GM23338 (cell line): ENCODE data around the gene C1QTNF5. TPM values are rescaled to one million over a fixed set of nuclear protein-coding genes. Genes with fewer than 3 reads are reported as not detected.

Experiments
- ATAC-seq: fragments of 200-7000 bp; cut with Tn5 transposase; 3 replicates; pipeline ENCODE4 v1.9.1; 2020
- DNase-seq: peaks from one replicate; pipeline ENCODE4 v3.0.0-alpha.2; 2015; ENCODE audit warnings: low spot score
- H2AFZ ChIP-seq: fragments of 200-600 bp; sonication (generic); 2 replicates; pipeline ENCODE4 v1.8.0; 2016; ENCODE audit warnings: antibody characterized with exemption, mild to moderate bottlenecking, moderate library complexity
- H3F3A ChIP-seq: fragments of 200-600 bp; sonication (generic); replicated peaks from 2 replicates; pipeline ENCODE4 v1.8.0; 2017; ENCODE audit warnings: antibody characterized with exemption, mixed run types, low read depth
- H3K27ac ChIP-seq: fragments of 200-600 bp; sonication (generic); 2 replicates; pipeline ENCODE4 v1.6.1; 2016; ENCODE audit warnings: low read depth
- H3K27me3 ChIP-seq: fragments of 200-600 bp; sonication (generic); 2 replicates; pipeline ENCODE4 v1.8.0; 2016; ENCODE audit warnings: mild to moderate bottlenecking, mixed run types, moderate library complexity; ENCODE audit not compliant: insufficient read depth
- H3K36me3 ChIP-seq: fragments of 200-600 bp; sonication (generic); 2 replicates; pipeline ENCODE4 v1.8.0; 2016; ENCODE audit warnings: mild to moderate bottlenecking; ENCODE audit not compliant: insufficient read depth
- H3K4me1 ChIP-seq: fragments of 200-600 bp; sonication (generic); 2 replicates; pipeline ENCODE4 v1.8.0; 2016; ENCODE audit warnings: mild to moderate bottlenecking, moderate library complexity; ENCODE audit not compliant: insufficient read depth
- H3K4me2 ChIP-seq: fragments of 200-600 bp; sonication (generic); 2 replicates; pipeline ENCODE4 v1.7.1; 2017; ENCODE audit warnings: mixed run types
- H3K4me3 ChIP-seq: fragments of 200-600 bp; sonication (generic); 2 replicates; pipeline ENCODE4 v1.6.1; 2016; ENCODE audit warnings: mixed run types
- H3K79me2 ChIP-seq: fragments of 200-600 bp; sonication (generic); replicated peaks from 2 replicates; pipeline ENCODE4 v1.8.0; 2017; ENCODE audit warnings: mild to moderate bottlenecking; ENCODE audit not compliant: insufficient read depth
- H3K9me2 ChIP-seq: fragments of 200-600 bp; sonication (generic); 2 replicates; pipeline ENCODE4 v1.8.0; 2017; ENCODE audit not compliant: insufficient read depth
- H4K20me1 ChIP-seq: fragments of 200-600 bp; sonication (generic); replicated peaks from 2 replicates; pipeline ENCODE4 v1.8.0; 2017; ENCODE audit warnings: mild to moderate bottlenecking; ENCODE audit not compliant: insufficient read depth
- H3K27ac Mint-ChIP-seq: 2 replicates; pipeline ENCODE4 v1.8.0; 2020; ENCODE audit warnings: inconsistent platforms, mild to moderate bottlenecking, moderate library complexity, mixed read lengths
- H3K27me3 Mint-ChIP-seq: 3 replicates; pipeline ENCODE4 v1.8.0; 2022; ENCODE audit warnings: low read depth, mild to moderate bottlenecking, moderate library complexity, mixed read lengths, inconsistent platforms; ENCODE audit not compliant: insufficient read depth, poor library complexity
- H3K36me3 Mint-ChIP-seq: 3 replicates; pipeline ENCODE4 v1.8.0; 2021; ENCODE audit warnings: low read depth, mild to moderate bottlenecking, inconsistent platforms, moderate library complexity, mixed read lengths
- H3K4me1 Mint-ChIP-seq: 3 replicates; pipeline ENCODE4 v1.8.0; 2020; ENCODE audit warnings: mild to moderate bottlenecking, inconsistent platforms, mixed read lengths
- H3K4me3 Mint-ChIP-seq: 3 replicates; pipeline ENCODE4 v1.8.0; 2021; ENCODE audit warnings: moderate library complexity, mild to moderate bottlenecking, inconsistent platforms, mixed read lengths
- H3K9me3 Mint-ChIP-seq: 3 replicates; pipeline ENCODE4 v1.8.0; 2020; ENCODE audit warnings: moderate library complexity, mild to moderate bottlenecking, inconsistent platforms, mixed read lengths
- CREB1 ChIP-seq: fragments of 250-450 bp; sonication (Bioruptor Pico); IDR thresholded peaks from 2 replicates; pipeline ENCODE4 v1.5.0; 2020; ENCODE audit warnings: low read depth, mild to moderate bottlenecking, moderate library complexity
- CTCF ChIP-seq, 2 experiments: fragments of 200-600 bp in 1 of 2; sonication (generic) in 1 of 2; conservative IDR thresholded peaks; 2 replicates each; pipeline versions ENCODE4 v1.5.1 to v1.6.1; 2016 to 2017; ENCODE audit warnings: antibody characterized with exemption in 2 of 2, low read depth in 2 of 2, mild to moderate bottlenecking in 2 of 2, moderate library complexity in 1 of 2
- ETS1 ChIP-seq: IDR thresholded peaks from 2 replicates; pipeline ENCODE4 v1.6.1; 2016; ENCODE audit warnings: antibody characterized with exemption
- EZH2 ChIP-seq: fragments of 200-600 bp; sonication (generic); IDR thresholded peaks from one replicate; pipeline ENCODE4 v1.8.0; 2017; ENCODE audit warnings: antibody characterized with exemption, mild to moderate bottlenecking, low read depth; ENCODE audit not compliant: unreplicated experiment
- EZH2phosphoT487 ChIP-seq: fragments of 200-600 bp; sonication (generic); IDR thresholded peaks from one replicate; pipeline ENCODE4 v1.8.1; 2018; ENCODE audit warnings: antibody characterized with exemption; ENCODE audit not compliant: unreplicated experiment
- JUNB ChIP-seq: IDR thresholded peaks from one replicate; pipeline ENCODE4 v1.6.1; 2016; ENCODE audit warnings: antibody characterized with exemption; ENCODE audit not compliant: unreplicated experiment
- NANOG ChIP-seq: IDR thresholded peaks from 2 replicates; pipeline ENCODE4 v1.6.1; 2016; ENCODE audit warnings: antibody characterized with exemption, borderline replicate concordance
- REST ChIP-seq: IDR thresholded peaks from one replicate; pipeline ENCODE4 v1.6.1; 2018; ENCODE audit warnings: antibody characterized with exemption; ENCODE audit not compliant: unreplicated experiment
- STAT1 ChIP-seq: IDR thresholded peaks from one replicate; pipeline ENCODE4 v1.6.1; 2016; ENCODE audit warnings: antibody characterized with exemption; ENCODE audit not compliant: unreplicated experiment
- ZNF114 ChIP-seq: fragments of 250-450 bp; sonication (Bioruptor Pico); IDR thresholded peaks from 2 replicates; pipeline ENCODE4 v1.5.0; 2020; ENCODE audit warnings: mild to moderate bottlenecking, moderate library complexity
- ZNF331 ChIP-seq: fragments of 250-450 bp; sonication (Bioruptor Pico); IDR thresholded peaks from 2 replicates; pipeline ENCODE4 v1.5.0; 2020; ENCODE audit warnings: low read depth, mild to moderate bottlenecking, moderate library complexity
- polyA plus RNA-seq: library from polyadenylated mRNA; unstranded; fragments of >200 nt; fragmentation: Nextera tagmentation; extraction: Ambion mirVana; gene quantifications from 2 replicates; pipeline ENCODE4 v1.2.1, GENCODE V29; 2016
- total RNA-seq: library from RNA; depleted of rRNA; stranded (reverse); fragments of >200 nt; shearing (Covaris generic); gene quantifications from 2 replicates; pipeline ENCODE4 v1.2.3, GENCODE V29; 2014

The C1QTNF5 gene
- total and polyA plus RNA-seq, 2 experiments from 2014 or later, result 1.9 TPM

- Mint-ChIP-seq H3K36me3 (no peaks in the 10 kb centered on the region), H3K27ac (no peak overlapping the region), H3K9me3 (no peaks in the 10 kb centered on the region), H3K27me3 (peaks cover 32% of the 10 kb centered on the region), H3K4me1 (peaks cover 56% of the 10 kb centered on the region), H3K4me3 (no peak overlapping the region)
- H3K36me3 ChIP-seq, result no peaks in the 10 kb centered on the region
- H3F3A ChIP-seq, result peaks cover 10% of the 10 kb centered on the region; the same call in 1 of the 2 replicates
- peaks cover 21% of the 10 kb centered on the region for H3K27me3 ChIP-seq
- H3K4me1 ChIP-seq, result peaks cover 51% of the 10 kb centered on the region
- DNase-seq (no peak), ATAC-seq (peak; percentile 24)
- H4K20me1 ChIP-seq, result no peaks in the 10 kb centered on the region
- no peak for TF ChIP-seq REST
- no peak for TF ChIP-seq EZH2phosphoT487
- no peak for TF ChIP-seq ZNF114 (CRISPR knock-in tag)
- TF ChIP-seq EZH2, result no peak
- TF ChIP-seq ETS1, result no peak
- TF ChIP-seq NANOG, result no peak
- no peak overlapping the region for H3K4me3 ChIP-seq
- H3K79me2 ChIP-seq, result no peaks in the 10 kb centered on the region
- H3K4me2 ChIP-seq, result peak overlapping the region; percentile 50; the same call in 1 of the 2 replicates
- no peak overlapping the region for H3K27ac ChIP-seq
- no peaks in the 10 kb centered on the region for H3K9me2 ChIP-seq
- no peak overlapping the region for H2AFZ ChIP-seq
Measured at GRCh38 chr11:119377961-119378667, 37.4 kb upstream of the C1QTNF5 start.

GRCh38 chr11:119377112-119377901 is 36.6 kb upstream of the C1QTNF5 start:
- Histone ChIP-seq H2AFZ (no peak overlapping the region), H3K36me3 (no peaks in the 10 kb centered on the region), H3F3A (peaks cover 10% of the 10 kb centered on the region; the same call in 1 of the 2 replicates), H3K27me3 (peaks cover 21% of the 10 kb centered on the region), H3K79me2 (no peaks in the 10 kb centered on the region), H3K4me2 (peak overlapping the region; percentile 50; the same call in 1 of the 2 replicates), H3K4me1 (peaks cover 51% of the 10 kb centered on the region), H3K27ac (no peak overlapping the region), H4K20me1 (no peaks in the 10 kb centered on the region), H3K4me3 (no peak overlapping the region), H3K9me2 (no peaks in the 10 kb centered on the region)
- H3K9me3 Mint-ChIP-seq, result no peaks in the 10 kb centered on the region
- ATAC-seq (no peak), DNase-seq (no peak)
- no peak overlapping the region for H3K27ac Mint-ChIP-seq
- H3K4me3 Mint-ChIP-seq, result no peak overlapping the region
- no peaks in the 10 kb centered on the region for H3K36me3 Mint-ChIP-seq
- H3K27me3 Mint-ChIP-seq, result peaks cover 32% of the 10 kb centered on the region
- peaks cover 56% of the 10 kb centered on the region for H3K4me1 Mint-ChIP-seq
- no peak for TF ChIP-seq ZNF331
- no peak for TF ChIP-seq EZH2phosphoT487
- TF ChIP-seq JUNB, result no peak
- no peak for TF ChIP-seq EZH2
- no peak for TF ChIP-seq CREB1 (CRISPR knock-in tag)
- no peak for TF ChIP-seq CTCF (conservative IDR thresholded peaks at IDR 0.05; ENCODE audit: low read depth in 2 of 2)
- TF ChIP-seq STAT1, result no peak
